HS-5 (cell line): ENCODE data around the gene C5orf52.
"Not testable (repeated sequence)": the region's sequence is repeated elsewhere in the genome, so short reads cannot be mapped to it uniquely, and the experiment has no call there.

ENCODE experiments used
- DNase-seq: peaks from one replicate; pipeline ENCODE4 v3.0.0-alpha.2; 2012; ENCODE audit warnings: low read depth

The C5orf52 gene

GRCh38 chr5:157726607-157727006 lies 55.3 kb downstream of the C5orf52 start:
- DNase-seq = not testable (repeated sequence)

DNA sequence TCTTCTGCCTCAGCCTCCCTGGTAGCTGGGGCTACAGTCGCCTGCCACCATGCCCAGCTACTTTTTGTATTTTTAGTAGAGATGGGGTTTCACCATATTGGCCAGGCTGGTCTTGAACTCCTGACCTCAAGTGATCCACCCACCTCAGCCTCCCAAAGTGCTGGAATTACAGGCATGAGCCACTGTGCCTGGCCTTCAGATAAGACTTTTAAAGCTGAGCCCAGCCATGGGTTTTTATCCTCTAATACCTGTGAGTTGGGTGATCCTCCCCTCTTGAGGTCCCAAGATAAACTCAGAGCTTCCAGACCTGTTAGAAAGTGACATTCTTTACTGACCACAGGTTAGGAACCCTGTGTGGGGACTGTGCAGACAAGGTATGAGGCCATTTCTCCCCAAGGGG lies 56.5 kb downstream of the C5orf52 start:
- not testable (repeated sequence) for DNase-seq
